HG03108 (cell line): ENCODE data around the gene H19.

ENCODE experiments used
- ATAC-seq: cut with Tn5 transposase; IDR thresholded peaks from one replicate; pipeline ENCODE4 v1.9.1; 2021; ENCODE audit warnings: moderate library complexity; ENCODE audit not compliant: unreplicated experiment

H19 gene

GRCh38 chr11:1997755-1998154 lies at the start of gene H19:
H19 (minus strand) TSS chr11:1997842.
- ATAC-seq, result no peak

GRCh38 chr11:2041963-2042362 lies 44.3 kb upstream of the H19 start:
- no peak for ATAC-seq

GRCh38 chr11:2041153-2041552 lies 43.5 kb upstream of the H19 start:
- no peak for ATAC-seq

- ATAC-seq, result no peak
Measured at GRCh38 chr11:2039198-2039759, 41.6 kb upstream of the H19 start.

- no peak for ATAC-seq
Measured at GRCh38 chr11:2036863-2037486, 39.3 kb upstream of the H19 start.

- no peak for ATAC-seq
Measured at GRCh38 chr11:2035382-2035781, 37.7 kb upstream of the H19 start.

- ATAC-seq, result no peak
Measured at GRCh38 chr11:2031058-2031457, 33.4 kb upstream of the H19 start.

- ATAC-seq, result no peak
Measured at GRCh38 chr11:2027708-2028107, 30.1 kb upstream of the H19 start.

- ATAC-seq, result no peak
Measured at GRCh38 chr11:2015025-2015424, 17.4 kb upstream of the H19 start.

- no peak for ATAC-seq
Measured at GRCh38 chr11:2012440-2012839, 14.8 kb upstream of the H19 start.

- no peak for ATAC-seq
Measured at GRCh38 chr11:2004466-2004865, 6.8 kb upstream of the H19 start.

GRCh38 chr11:2002807-2003206 lies 5.2 kb upstream of the H19 start:
- no peak for ATAC-seq

GRCh38 chr11:2002042-2002776 lies 4.6 kb upstream of the H19 start:
- ATAC-seq, result no peak

- no peak for ATAC-seq
Measured at GRCh38 chr11:1998861-1999260, 1.2 kb upstream of the H19 start.

- no peak for ATAC-seq
Measured at GRCh38 chr11:1998290-1998689, 648 bp upstream of the H19 start.

- no peak for ATAC-seq
Measured at GRCh38 chr11:1994121-1994520, 3.5 kb downstream of the H19 start.

- no peak for ATAC-seq
Measured at GRCh38 chr11:1992111-1992510, 5.5 kb downstream of the H19 start.

GRCh38 chr11:1990872-1991578 lies 6.6 kb downstream of the H19 start:
- ATAC-seq, result no peak

- ATAC-seq, result no peak
Measured at GRCh38 chr11:1989953-1990352, 7.7 kb downstream of the H19 start.

GRCh38 chr11:1988667-1989317 lies 8.8 kb downstream of the H19 start:
- ATAC-seq, result no peak

GRCh38 chr11:1988174-1988573 lies 9.5 kb downstream of the H19 start:
- no peak for ATAC-seq
